MM.1S (cell line): ENCODE data around the gene NHLH2.

ENCODE experiments used
- DNase-seq: peaks from one replicate; pipeline ENCODE4 v3.0.0-alpha.2; 2015
- H2AFZ ChIP-seq: fragments of 300-600 bp; sonication (generic); 2 replicates; pipeline ENCODE4 v1.6.0; 2016; ENCODE audit warnings: antibody characterized with exemption, low read length
- H3F3A ChIP-seq: fragments of 300-600 bp; sonication (generic); 2 replicates; pipeline ENCODE4 v1.6.1; 2016; ENCODE audit warnings: mild to moderate bottlenecking, antibody characterized with exemption, low read length, moderate library complexity, mixed read lengths; ENCODE audit not compliant: insufficient read depth
- H3K27ac ChIP-seq: fragments of 300-600 bp; sonication (generic); 2 replicates; pipeline ENCODE4 v1.5.1; 2016; ENCODE audit warnings: mild to moderate bottlenecking, low read length
- H3K27me3 ChIP-seq: fragments of 300-600 bp; sonication (generic); replicated peaks from 2 replicates; pipeline ENCODE4 v1.6.0; 2016; ENCODE audit warnings: low read length; ENCODE audit not compliant: insufficient read depth
- H3K36me3 ChIP-seq: fragments of 300-600 bp; sonication (generic); replicated peaks from 2 replicates; pipeline ENCODE4 v1.6.1; 2016; ENCODE audit warnings: mild to moderate bottlenecking, low read length, mixed read lengths; ENCODE audit not compliant: insufficient read depth
- H3K4me1 ChIP-seq: fragments of 300-600 bp; sonication (generic); 2 replicates; pipeline ENCODE4 v1.6.1; 2016; ENCODE audit warnings: low read length, mixed read lengths
- H3K4me2 ChIP-seq: fragments of 300-600 bp; sonication (generic); 2 replicates; pipeline ENCODE4 v1.6.0; 2016; ENCODE audit warnings: low read depth, low read length
- H3K4me3 ChIP-seq: fragments of 300-600 bp; sonication (generic); 2 replicates; pipeline ENCODE4 v1.5.1; 2016; ENCODE audit warnings: low read length, mixed read lengths
- H3K79me2 ChIP-seq: fragments of 300-600 bp; sonication (generic); 2 replicates; pipeline ENCODE4 v1.6.1; 2016; ENCODE audit warnings: mixed run types, low read length, mixed read lengths
- H3K9ac ChIP-seq: fragments of 300-600 bp; sonication (generic); 2 replicates; pipeline ENCODE4 v1.6.1; 2016; ENCODE audit warnings: low read length, mixed read lengths
- H3K9me2 ChIP-seq: fragments of 300-600 bp; sonication (generic); replicated peaks from 2 replicates; pipeline ENCODE4 v1.6.1; 2016; ENCODE audit warnings: mild to moderate bottlenecking, low read length, mixed read lengths; ENCODE audit not compliant: insufficient read depth
- H3K9me3 ChIP-seq: fragments of 300-600 bp; sonication (generic); replicated peaks from 2 replicates; pipeline ENCODE4 v1.6.1; 2016; ENCODE audit warnings: mild to moderate bottlenecking, low read length, mixed read lengths; ENCODE audit not compliant: insufficient read depth
- H4K20me1 ChIP-seq: fragments of 300-600 bp; sonication (generic); 2 replicates; pipeline ENCODE4 v1.6.1; 2016; ENCODE audit warnings: mild to moderate bottlenecking, low read length, moderate library complexity, mixed read lengths; ENCODE audit not compliant: insufficient read depth
- CTCF ChIP-seq: fragments of 300-600 bp; sonication (generic); IDR thresholded peaks from 2 replicates; pipeline ENCODE4 v1.5.1; 2016; ENCODE audit warnings: antibody characterized with exemption, low read length, mixed read lengths
- EZH2 ChIP-seq: fragments of 300-600 bp; sonication (generic); optimal IDR thresholded peaks from 2 replicates; pipeline ENCODE3; 2017; ENCODE audit warnings: low read depth, mild to moderate bottlenecking, antibody characterized with exemption, low read length, mixed read lengths
- EZH2phosphoT487 ChIP-seq: fragments of 300-600 bp; sonication (generic); IDR thresholded peaks from 2 replicates; pipeline ENCODE4 v1.6.1; 2018; ENCODE audit warnings: antibody characterized with exemption, low read length

The NHLH2 gene

GRCh38 chr1:115862403-115862802, 21.5 kb upstream of the NHLH2 start:
- Histone ChIP-seq H3K27ac (no peak overlapping the region), H3K4me2 (no peak overlapping the region), H3K9me2 (no peaks in the 10 kb centered on the region), H3F3A (no peaks in the 10 kb centered on the region), H3K4me1 (no peaks in the 10 kb centered on the region), H3K4me3 (no peak overlapping the region), H2AFZ (no peak overlapping the region), H3K9ac (no peak overlapping the region), H3K79me2 (no peaks in the 10 kb centered on the region), H3K9me3 (no peaks in the 10 kb centered on the region), H3K27me3 (no peaks in the 10 kb centered on the region), H4K20me1 (no peaks in the 10 kb centered on the region), H3K36me3 (no peaks in the 10 kb centered on the region)
- TF ChIP-seq EZH2phosphoT487 (no peak), CTCF (no peak)
- DNase-seq = no peak

GRCh38 chr1:115854005-115854404, 13.1 kb upstream of the NHLH2 start:
- Histone ChIP-seq H4K20me1 (no peaks in the 10 kb centered on the region), H3K4me3 (no peak overlapping the region), H3K79me2 (no peaks in the 10 kb centered on the region), H3K4me1 (no peaks in the 10 kb centered on the region), H3K9me2 (no peaks in the 10 kb centered on the region), H3F3A (no peaks in the 10 kb centered on the region), H3K9me3 (no peaks in the 10 kb centered on the region), H3K9ac (no peak overlapping the region), H2AFZ (no peak overlapping the region), H3K4me2 (no peak overlapping the region), H3K36me3 (no peaks in the 10 kb centered on the region), H3K27ac (no peak overlapping the region), H3K27me3 (no peaks in the 10 kb centered on the region)
- no peak for DNase-seq
- TF ChIP-seq EZH2 (no peak), EZH2phosphoT487 (no peak), CTCF (no peak)

- no peaks in the 10 kb centered on the region for H4K20me1 ChIP-seq
- H3K36me3 ChIP-seq = no peaks in the 10 kb centered on the region
- no peak overlapping the region for H3K4me3 ChIP-seq
- H3K9ac ChIP-seq = no peak overlapping the region
- no peaks in the 10 kb centered on the region for H3K27me3 ChIP-seq
- H3K27ac ChIP-seq = no peak overlapping the region
- no peaks in the 10 kb centered on the region for H3K79me2 ChIP-seq
- no peak overlapping the region for H3K4me2 ChIP-seq
- no peak for DNase-seq
- no peaks in the 10 kb centered on the region for H3K9me2 ChIP-seq
- H2AFZ ChIP-seq = no peak overlapping the region
- H3F3A ChIP-seq = no peaks in the 10 kb centered on the region
- no peaks in the 10 kb centered on the region for H3K4me1 ChIP-seq
- TF ChIP-seq CTCF = no peak
- TF ChIP-seq EZH2phosphoT487 = no peak
- TF ChIP-seq EZH2 = no peak
- H3K9me3 ChIP-seq = no peaks in the 10 kb centered on the region
Observed at GRCh38 chr1:115850937-115851336, 10.0 kb upstream of the NHLH2 start.

GRCh38 chr1:115847787-115848186, 6.9 kb upstream of the NHLH2 start:
- Histone ChIP-seq H3K27me3 (no peaks in the 10 kb centered on the region), H3K4me1 (no peaks in the 10 kb centered on the region), H3K9me2 (no peaks in the 10 kb centered on the region), H3K36me3 (no peaks in the 10 kb centered on the region), H3K4me2 (no peak overlapping the region), H3K27ac (no peak overlapping the region), H2AFZ (no peak overlapping the region), H4K20me1 (no peaks in the 10 kb centered on the region), H3K4me3 (no peak overlapping the region), H3F3A (no peaks in the 10 kb centered on the region), H3K9me3 (no peaks in the 10 kb centered on the region), H3K79me2 (no peaks in the 10 kb centered on the region), H3K9ac (no peak overlapping the region)
- TF ChIP-seq EZH2phosphoT487 (no peak), CTCF (no peak), EZH2 (no peak)
- DNase-seq = no peak
